OCI-LY7 (cell line): ENCODE data around the gene LACRT. TPM values are rescaled to one million over a fixed set of nuclear protein-coding genes. Genes with fewer than 3 reads are reported as not detected.

Experiments used
- BruUV-seq: library from RNA; stranded (reverse); fragments of 400-500 nt; replicated peaks from 2 replicates; lab custom pipeline; 2021; lab: Mats Ljungman, UMichigan
- CTCF ChIA-PET: fragments of 300-600 bp; sonication (Branson Sonifier 250); formaldehyde crosslinking; loops from one replicate; lab custom pipeline; 2022; ENCODE audit warnings: antibody characterized with exemption; ENCODE audit not compliant: unreplicated experiment; lab: Charles Lee
- POLR2A ChIA-PET: fragments of 300-600 bp; sonication (Branson Sonifier 250); formaldehyde crosslinking; loops from one replicate; lab custom pipeline; 2022; ENCODE audit warnings: antibody characterized with exemption; lab: Charles Lee
- DNase-seq: peaks from one replicate; pipeline ENCODE4 v3.0.0-alpha.2; 2015; ENCODE audit warnings: low spot score
- H2AFZ ChIP-seq: fragments of 200-600 bp; sonication (generic), shearing (Covaris generic); 2 replicates; pipeline ENCODE4 v1.6.1; 2014; ENCODE audit warnings: mild to moderate bottlenecking, antibody characterized with exemption, low read length, moderate library complexity
- H3K27ac ChIP-seq: fragments of 200-600 bp; sonication (generic); 2 replicates; pipeline ENCODE4 v1.5.1; 2014; ENCODE audit warnings: mixed run types, low read depth, mild to moderate bottlenecking, moderate library complexity, low read length, inconsistent platforms; ENCODE audit not compliant: poor library complexity, severe bottlenecking
- H3K36me3 ChIP-seq: fragments of 200-600 bp; sonication (generic); 2 replicates; pipeline ENCODE4 v1.6.1; 2014; ENCODE audit warnings: mild to moderate bottlenecking, antibody characterized with exemption, low read length, moderate library complexity, mixed read lengths; ENCODE audit not compliant: insufficient read depth
- H3K4me1 ChIP-seq: fragments of 200-600 bp; sonication (generic); 2 replicates; pipeline ENCODE4 v1.5.1; 2014; ENCODE audit warnings: mild to moderate bottlenecking, low read length; ENCODE audit not compliant: insufficient read depth, poor library complexity, severe bottlenecking
- H3K4me2 ChIP-seq: fragments of 200-600 bp; sonication (generic); 2 replicates; pipeline ENCODE4 v1.6.1; 2014; ENCODE audit warnings: mild to moderate bottlenecking, low read length
- H3K4me3 ChIP-seq: fragments of 200-600 bp; sonication (generic); 2 replicates; pipeline ENCODE4 v1.5.1; 2014; ENCODE audit warnings: mild to moderate bottlenecking, low read depth, low read length; ENCODE audit not compliant: poor library complexity, severe bottlenecking
- H3K79me2 ChIP-seq: fragments of 200-600 bp; sonication (generic); 2 replicates; pipeline ENCODE4 v1.6.1; 2016; ENCODE audit warnings: low read depth, mild to moderate bottlenecking, low read length, moderate library complexity, mixed read lengths; ENCODE audit not compliant: insufficient read depth
- H3K9me2 ChIP-seq: fragments of 200-600 bp; sonication (generic); 2 replicates; pipeline ENCODE4 v1.6.1; 2016; ENCODE audit warnings: mild to moderate bottlenecking, low read length, mixed read lengths; ENCODE audit not compliant: insufficient read depth
- H3K9me3 ChIP-seq: fragments of 200-600 bp; sonication (generic); 2 replicates; pipeline ENCODE4 v1.6.1; 2014; ENCODE audit warnings: mild to moderate bottlenecking, mixed run types, low read length, mixed read lengths
- H4K20me1 ChIP-seq: fragments of 200-600 bp; sonication (generic); 2 replicates; pipeline ENCODE4 v1.6.1; 2014; ENCODE audit warnings: mild to moderate bottlenecking, antibody characterized with exemption, low read length, moderate library complexity, mixed read lengths; ENCODE audit not compliant: insufficient read depth
- CTCF ChIP-seq: fragments of 200-600 bp; sonication (generic); conservative IDR thresholded peaks from 2 replicates; pipeline ENCODE4 v1.5.1; 2014; ENCODE audit warnings: mild to moderate bottlenecking, antibody characterized with exemption, low read length, moderate library complexity, mixed read lengths
- EZH2phosphoT487 ChIP-seq: fragments of 200-600 bp; sonication (generic); IDR thresholded peaks from 2 replicates; pipeline ENCODE4 v1.6.1; 2018; ENCODE audit warnings: low read depth, borderline replicate concordance, mild to moderate bottlenecking, mixed run types, antibody characterized with exemption, low read length, moderate library complexity, mixed read lengths
- intact Hi-C: fragments of 100-400 bp; cut with micrococcal nuclease; formaldehyde crosslinking; loops from one replicate; pipeline ENCODE4 v1.10.0; 2022; ENCODE audit not compliant: unreplicated experiment
- total RNA-seq, 2 experiments: library from RNA; depleted of rRNA in 1 of 2; stranded (reverse); fragments of >200 nt in 1 of 2; shearing (Covaris generic) in 1 of 2; gene quantifications; 2 replicates each; pipeline ENCODE4 v1.2.3, GENCODE V29; 2014 to 2022

LACRT gene
- total RNA-seq, 2 experiments from 2014 or later, result not detected

- POLR2A ChIA-PET, result no interaction called here
- TF ChIP-seq EZH2phosphoT487 (no peak), CTCF (peak; percentile 74)
- H3K4me3 ChIP-seq, result no peak overlapping the region
Measured at GRCh38 chr12:54680374-54680773, 45.7 kb upstream of the LACRT start.

GRCh38 chr12:54678131-54678530 lies 43.4 kb upstream of the LACRT start:
- H2AFZ ChIP-seq, result no peak overlapping the region
- no peaks in the 10 kb centered on the region for H4K20me1 ChIP-seq
- intact Hi-C loops, result no loop called here
- DNase-seq, result no peak
- no peak for TF ChIP-seq CTCF
- TF ChIP-seq EZH2phosphoT487, result no peak
- CTCF ChIA-PET, result no interaction called here
- H3K27ac ChIP-seq, result no peak overlapping the region
- POLR2A ChIA-PET, result no interaction called here
- H3K36me3 ChIP-seq, result no peaks in the 10 kb centered on the region
- H3K4me2 ChIP-seq, result no peak overlapping the region
- no peaks in the 10 kb centered on the region for H3K9me3 ChIP-seq
- no peaks in the 10 kb centered on the region for H3K79me2 ChIP-seq
- no peaks in the 10 kb centered on the region for H3K4me1 ChIP-seq
- no peaks in the 10 kb centered on the region for H3K9me2 ChIP-seq
- no peak overlapping the region for H3K4me3 ChIP-seq
- BruUV-seq, result no TSS peak

More at GRCh38 chr12:54680374-54680773, 45.7 kb upstream of the LACRT start:
- H3K27ac ChIP-seq, result no peak overlapping the region
- no peaks in the 10 kb centered on the region for H4K20me1 ChIP-seq
- no peak overlapping the region for H3K4me2 ChIP-seq
- no peaks in the 10 kb centered on the region for H3K9me3 ChIP-seq
- intact Hi-C loops, result no loop called here
- H3K4me1 ChIP-seq, result no peaks in the 10 kb centered on the region
- no peaks in the 10 kb centered on the region for H3K9me2 ChIP-seq
- DNase-seq, result peak; percentile 43
- BruUV-seq, result no TSS peak
- H3K79me2 ChIP-seq, result no peaks in the 10 kb centered on the region
- no peaks in the 10 kb centered on the region for H3K36me3 ChIP-seq
- H2AFZ ChIP-seq, result no peak overlapping the region
- CTCF ChIA-PET, result interaction anchor here (1.0 kb wide), 1 partner anchor 21 kb away, joined by 3 read pairs; no protein-coding TSS in a partner anchor

GRCh38 chr12:54667945-54668344 lies 33.2 kb upstream of the LACRT start:
- Histone ChIP-seq H3K36me3 (no peaks in the 10 kb centered on the region), H2AFZ (no peak overlapping the region), H3K4me2 (no peak overlapping the region), H4K20me1 (no peaks in the 10 kb centered on the region), H3K79me2 (no peaks in the 10 kb centered on the region), H3K9me2 (no peaks in the 10 kb centered on the region), H3K27ac (no peak overlapping the region), H3K4me1 (no peaks in the 10 kb centered on the region), H3K4me3 (no peak overlapping the region), H3K9me3 (no peaks in the 10 kb centered on the region)
- TF ChIP-seq EZH2phosphoT487 (no peak), CTCF (no peak)
- ChIA-PET CTCF (no interaction called here), POLR2A (no interaction called here)
- DNase-seq, result no peak
- no TSS peak for BruUV-seq
- intact Hi-C loops, result no loop called here
